Fibroblast of villous mesenchyme (primary cell): Measurements from ENCODE around the gene SYNJ2BP. TPM values are rescaled to one million over a fixed set of nuclear protein-coding genes. Genes with fewer than 3 reads are reported as not detected.
"Not testable (repeated sequence)": the region's sequence is repeated elsewhere in the genome, so short reads cannot be mapped to it uniquely, and the experiment has no call there.

Experiments
- DNase-seq: peaks from one replicate; pipeline ENCODE4 v3.0.0-alpha.2; 2010; ENCODE audit warnings: low read depth
- H3K4me3 ChIP-seq: 2 replicates; pipeline ENCODE4 v1.5.1; 2011; ENCODE audit warnings: low read depth, mild to moderate bottlenecking, low read length
- CTCF ChIP-seq: IDR thresholded peaks from 2 replicates; pipeline ENCODE4 v1.5.1; 2012; ENCODE audit warnings: low read depth, mild to moderate bottlenecking, low read length; ENCODE audit not compliant: insufficient read depth
- total RNA-seq: library from RNA; depleted of rRNA; stranded (reverse); fragments of >200 nt; gene quantifications from 2 replicates; pipeline ENCODE4 v1.2.3, GENCODE V29; 2012

The SYNJ2BP gene
- total RNA-seq: 20.6 and 20.7 TPM in 2 replicates

GRCh38 chr14:70416725-70417349, at the start of gene SYNJ2BP:
SYNJ2BP (minus strand) TSS chr14:70417090; CDS start chr14:70416963, 127 bp downstream.
- no peak for TF ChIP-seq CTCF
- H3K4me3 ChIP-seq: peak within 1 kb of the TSS; percentile 87
- DNase-seq: peak; percentile 71

- no peak for DNase-seq
- no peak for TF ChIP-seq CTCF
- H3K4me3 ChIP-seq: no peak overlapping the region
Observed at GRCh38 chr14:70454731-70455130, 37.8 kb upstream of the SYNJ2BP start.

GRCh38 chr14:70451874-70452273, 35.0 kb upstream of the SYNJ2BP start, which contains the start of gene ADAM21:
ADAM21 (plus strand) TSS chr14:70452174; CDS start chr14:70457500, 5,326 bp downstream.
- no peak within 1 kb of the TSS for H3K4me3 ChIP-seq
- TF ChIP-seq CTCF: no peak
- DNase-seq: no peak

- peak; percentile 65 for DNase-seq
- TF ChIP-seq CTCF: no peak
- no peak overlapping the region for H3K4me3 ChIP-seq
Observed at GRCh38 chr14:70448633-70449340, 31.9 kb upstream of the SYNJ2BP start.

- DNase-seq: no peak
- H3K4me3 ChIP-seq: no peak overlapping the region
- TF ChIP-seq CTCF: no peak
Observed at GRCh38 chr14:70442750-70443149, 25.9 kb upstream of the SYNJ2BP start.

- DNase-seq: no peak
- no peak for TF ChIP-seq CTCF
Observed at GRCh38 chr14:70441641-70442040, 24.8 kb upstream of the SYNJ2BP start.

GRCh38 chr14:70436867-70437266, 20.0 kb upstream of the SYNJ2BP start:
- no peak for DNase-seq
- no peak for TF ChIP-seq CTCF
- H3K4me3 ChIP-seq: no peak overlapping the region

More at GRCh38 chr14:70441641-70442040, 24.8 kb upstream of the SYNJ2BP start:
- no peak overlapping the region for H3K4me3 ChIP-seq

- not testable (repeated sequence) for H3K4me3 ChIP-seq, DNase-seq
Observed at GRCh38 chr14:70426555-70426954, 9.7 kb upstream of the SYNJ2BP start.
